Neuronal stem cell (in vitro differentiated cells): ENCODE results near the gene CAPS.
A peak's percentile ranks its signal among the peaks of the same experiment; 100 is the strongest.

Source experiments
- DNase-seq: peaks from one replicate; pipeline ENCODE4 v3.0.0-alpha.2; 2013; ENCODE audit warnings: low spot score
- H2AFZ ChIP-seq: one replicate; pipeline ENCODE4 v1.6.1; 2013; ENCODE audit warnings: mild to moderate bottlenecking, low read length, inconsistent platforms
- H2AK5ac ChIP-seq: 2 replicates; pipeline ENCODE4 v1.6.1; 2013; ENCODE audit warnings: low read depth, mild to moderate bottlenecking, inconsistent platforms, low read length, moderate library complexity, mixed read lengths
- H2BK120ac ChIP-seq: 2 replicates; pipeline ENCODE4 v1.6.1; 2013; ENCODE audit warnings: low read depth, mild to moderate bottlenecking, inconsistent platforms, low read length, moderate library complexity, mixed read lengths
- H2BK12ac ChIP-seq: one replicate; pipeline ENCODE4 v1.6.1; 2013; ENCODE audit warnings: low read length, inconsistent platforms
- H2BK15ac ChIP-seq: 2 replicates; pipeline ENCODE4 v1.6.1; 2013; ENCODE audit warnings: mild to moderate bottlenecking, low read length, inconsistent platforms, mixed read lengths
- H2BK5ac ChIP-seq: one replicate; pipeline ENCODE4 v1.6.1; 2013; ENCODE audit warnings: inconsistent platforms, mild to moderate bottlenecking, low read length, moderate library complexity
- H3K14ac ChIP-seq: one replicate; pipeline ENCODE4 v1.6.1; 2013; ENCODE audit warnings: low read length, inconsistent platforms
- H3K18ac ChIP-seq: 2 replicates; pipeline ENCODE4 v1.6.1; 2013; ENCODE audit warnings: low read length, inconsistent platforms
- H3K23ac ChIP-seq: 2 replicates; pipeline ENCODE4 v1.6.1; 2013; ENCODE audit warnings: low read depth, mild to moderate bottlenecking, mixed read lengths, low read length, inconsistent platforms; ENCODE audit not compliant: poor library complexity
- H3K27ac ChIP-seq: replicated peaks from 3 replicates; pipeline ENCODE4 v1.5.1; 2013; ENCODE audit warnings: low read length, inconsistent platforms
- H3K27me3 ChIP-seq, 3 experiments: 2 replicates each; pipeline ENCODE4 v1.6.1; 2013; ENCODE audit warnings: low read length in 3 of 3, mild to moderate bottlenecking in 2 of 3, inconsistent platforms in 1 of 3, low read depth in 1 of 3, mixed read lengths in 1 of 3, moderate library complexity in 1 of 3; ENCODE audit not compliant: control insufficient read depth in 3 of 3, insufficient read depth in 3 of 3
- H3K36me3 ChIP-seq, 2 donors: replicated peaks in 1 of 2; 2 replicates each; pipeline ENCODE4 v1.6.1; 2013; ENCODE audit warnings: low read length in 2 of 2; ENCODE audit not compliant: control insufficient read depth in 2 of 2, insufficient read depth in 2 of 2
- H3K4ac ChIP-seq: 2 replicates; pipeline ENCODE4 v1.6.1; 2013; ENCODE audit warnings: inconsistent platforms, mild to moderate bottlenecking, low read length, moderate library complexity
- H3K4me1 ChIP-seq, 2 donors: 1 replicate in 1 of 2; 2 replicates in 1 of 2; pipeline ENCODE4 v1.6.1; 2013; ENCODE audit warnings: low read length in 2 of 2, low read depth in 1 of 2; ENCODE audit not compliant: control insufficient read depth in 2 of 2, insufficient read depth in 1 of 2
- H3K4me2 ChIP-seq: one replicate; pipeline ENCODE4 v1.6.1; 2013; ENCODE audit warnings: mild to moderate bottlenecking, low read length, inconsistent platforms; ENCODE audit not compliant: insufficient read depth, poor library complexity, severe bottlenecking
- H3K4me3 ChIP-seq, 2 donors: 2 replicates each; pipeline ENCODE4 v1.5.1; 2013; ENCODE audit warnings: low read length in 2 of 2, mild to moderate bottlenecking in 2 of 2, inconsistent platforms in 1 of 2, moderate library complexity in 1 of 2
- H3K79me1 ChIP-seq: one replicate; pipeline ENCODE4 v1.6.1; 2013; ENCODE audit warnings: low read depth, mild to moderate bottlenecking, inconsistent platforms, low read length, moderate library complexity
- H3K9ac ChIP-seq: one replicate; pipeline ENCODE4 v1.6.1; 2013; ENCODE audit warnings: mild to moderate bottlenecking, low read depth, low read length, inconsistent platforms; ENCODE audit not compliant: poor library complexity
- H3K9me3 ChIP-seq, 2 donors: replicated peaks in 1 of 2; 2 replicates each; pipeline versions ENCODE3 to v1.6.1; 2013; ENCODE audit warnings: low read length in 2 of 2, mild to moderate bottlenecking in 2 of 2, inconsistent platforms in 1 of 2, low read depth in 1 of 2, mixed read lengths in 1 of 2, moderate library complexity in 1 of 2; ENCODE audit not compliant: control insufficient read depth in 2 of 2, insufficient read depth in 1 of 2
- H4K8ac ChIP-seq: one replicate; pipeline ENCODE4 v1.6.1; 2013; ENCODE audit warnings: low read depth, mild to moderate bottlenecking, inconsistent platforms, low read length, moderate library complexity
- H4K91ac ChIP-seq: one replicate; pipeline ENCODE4 v1.6.1; 2013; ENCODE audit warnings: low read length, low read depth, mild to moderate bottlenecking, inconsistent platforms; ENCODE audit not compliant: poor library complexity
- WGBS, 2 donors: extraction: QIAGEN DNeasy Blood & Tissue Kit; methylation state at CpG; one replicate each; pipeline ENCODE4 v1.1.7; 2013; ENCODE audit warnings: missing lambda C conversion rate in 2 of 2, mixed read lengths in 1 of 2; ENCODE audit not compliant: insufficient read length in 2 of 2, insufficient replicate concordance in 1 of 2; ENCODE audit errors: extremely low coverage in 2 of 2; 5-methylcytosine and 5-hydroxymethylcytosine counted together

CAPS gene

GRCh38 chr19:5910638-5910907 lies 3.5 kb upstream of the CAPS start:
- no peak overlapping the region for H3K27ac ChIP-seq

GRCh38 chr19:5911366-5911765 lies 2.7 kb upstream of the CAPS start:
- Histone ChIP-seq H2BK5ac (no peak overlapping the region), H3K9ac (no peak overlapping the region), H3K4me1 (peaks cover 9 to 19% of the 10 kb centered on the region in 2 donors), H3K9me3 (no peaks in the 10 kb centered on the region), H3K27ac (no peak overlapping the region), H4K91ac (no peak overlapping the region), H3K4ac (no peak overlapping the region), H2BK15ac (no peak overlapping the region), H3K14ac (no peak overlapping the region), H3K27me3 (no peaks in the 10 kb centered on the region), H3K18ac (no peak overlapping the region), H2AFZ (no peak overlapping the region), H3K4me2 (no peak overlapping the region), H3K36me3 (peaks cover 11 to 24% of the 10 kb centered on the region in 2 donors), H3K4me3 (no peak overlapping the region), H2BK12ac (no peak overlapping the region), H2AK5ac (no peak overlapping the region), H3K79me1 (peaks cover 2% of the 10 kb centered on the region), H2BK120ac (no peak overlapping the region), H4K8ac (no peak overlapping the region), H3K23ac (no peak overlapping the region)
- WGBS, 2 donors: no CpG with 5 or more reads among the region's 1 CpG
- no peak for DNase-seq

More at GRCh38 chr19:5910638-5910907, 3.5 kb upstream of the CAPS start:
- H3K79me1 ChIP-seq: peaks cover 2% of the 10 kb centered on the region
- H3K9ac ChIP-seq: no peak overlapping the region
- H3K36me3 ChIP-seq: peaks cover 8 to 18% of the 10 kb centered on the region in 2 donors
- no peak overlapping the region for H3K4ac ChIP-seq
- H2AFZ ChIP-seq: no peak overlapping the region
- no peak overlapping the region for H3K4me3 ChIP-seq
- no peak overlapping the region for H4K8ac ChIP-seq
- H3K18ac ChIP-seq: no peak overlapping the region
- no peak overlapping the region for H2BK120ac ChIP-seq
- no peak overlapping the region for H3K23ac ChIP-seq
- no peaks in the 10 kb centered on the region for H3K27me3 ChIP-seq
- no peak overlapping the region for H2BK12ac ChIP-seq
- H3K14ac ChIP-seq: no peak overlapping the region
- WGBS, 2 donors: no CpG with 5 or more reads among the region's 1 CpG
- no peak overlapping the region for H2BK15ac ChIP-seq
- no peak overlapping the region for H2AK5ac ChIP-seq
- no peak overlapping the region for H2BK5ac ChIP-seq
- H3K4me2 ChIP-seq: no peak overlapping the region
- peaks cover 9 to 19% of the 10 kb centered on the region in 2 donors for H3K4me1 ChIP-seq
- H3K9me3 ChIP-seq: no peaks in the 10 kb centered on the region
- no peak overlapping the region for H4K91ac ChIP-seq
- no peak for DNase-seq

GRCh38 chr19:5914358-5914774 lies 312 bp downstream of the CAPS start:
- peaks cover 6 to 10% of the 10 kb centered on the region in 2 donors for H3K4me1 ChIP-seq
- no peak overlapping the region for H3K27ac ChIP-seq
- peak overlapping the region; percentile 38 for H3K14ac ChIP-seq
- H2BK5ac ChIP-seq: peak overlapping the region; percentile 53
- no peak for DNase-seq
- no peak overlapping the region for H3K4ac ChIP-seq
- no CpG with 5 or more reads among the region's 22 CpGs for WGBS, 2 donors
- no peak overlapping the region for H2AFZ ChIP-seq
- no peak overlapping the region for H3K4me3 ChIP-seq
- H3K79me1 ChIP-seq: peaks cover 5% of the 10 kb centered on the region
- no peaks in the 10 kb centered on the region for H3K9me3 ChIP-seq
- peaks cover 33 to 54% of the 10 kb centered on the region in 2 donors for H3K36me3 ChIP-seq
- no peak overlapping the region for H2BK15ac ChIP-seq
- H3K4me2 ChIP-seq: no peak overlapping the region
- peak overlapping the region; percentile 3 for H4K8ac ChIP-seq
- no peak overlapping the region for H2BK12ac ChIP-seq
- H3K18ac ChIP-seq: peak overlapping the region; percentile 76
- peak overlapping the region; percentile 28 for H2AK5ac ChIP-seq
- peak overlapping the region; percentile 43 for H3K23ac ChIP-seq
- no peak overlapping the region for H2BK120ac ChIP-seq
- H4K91ac ChIP-seq: no peak overlapping the region
- H3K27me3 ChIP-seq: no peaks in the 10 kb centered on the region
- no peak overlapping the region for H3K9ac ChIP-seq

GRCh38 chr19:5914946-5915781 lies 1.1 kb downstream of the CAPS start:
- no peak overlapping the region for H3K9ac ChIP-seq
- no peak overlapping the region for H4K91ac ChIP-seq
- H2BK12ac ChIP-seq: no peak overlapping the region
- no peak overlapping the region for H3K14ac ChIP-seq
- no CpG with 5 or more reads among the region's 42 CpGs for WGBS, 2 donors
- H3K4me3 ChIP-seq: no peak overlapping the region
- no peak overlapping the region for H3K27ac ChIP-seq
- no peak overlapping the region for H2BK120ac ChIP-seq
- H3K23ac ChIP-seq: peak overlapping the region; percentile 55
- no peak overlapping the region for H3K4me2 ChIP-seq
- H3K4ac ChIP-seq: no peak overlapping the region
- H2BK5ac ChIP-seq: peak overlapping the region; percentile 24
- H2AFZ ChIP-seq: no peak overlapping the region
- no peaks in the 10 kb centered on the region for H3K27me3 ChIP-seq
- peaks cover 37 to 62% of the 10 kb centered on the region in 2 donors for H3K36me3 ChIP-seq
- H2BK15ac ChIP-seq: no peak overlapping the region
- no peaks in the 10 kb centered on the region for H3K9me3 ChIP-seq
- no peak overlapping the region for H4K8ac ChIP-seq
- DNase-seq: no peak
- H2AK5ac ChIP-seq: no peak overlapping the region
- no peak overlapping the region for H3K18ac ChIP-seq
- H3K79me1 ChIP-seq: peaks cover 5% of the 10 kb centered on the region
- H3K4me1 ChIP-seq: peaks cover 1 to 2% of the 10 kb centered on the region in 2 donors
